GM13977 (cell line): ENCODE measurements around the gene CMSS1.

Experiments used
- DNase-seq: peaks from one replicate; pipeline ENCODE4 v3.0.0; 2012; ENCODE audit warnings: low spot score
- in situ Hi-C: fragments of 300-500 bp; cut with MboI; formaldehyde crosslinking; loops from one replicate; pipeline ENCODE4 v1.12.0; 2022; ENCODE audit warnings: low sequenced_read_pairs, low pct_unique_long_range_greater_than_20kb, mixed read lengths, inconsistent platforms; ENCODE audit not compliant: unreplicated experiment
- TF ChIP-seq, protein P1 (sequence below): IDR thresholded peaks from 2 replicates; pipeline ENCODE4 v1.5.1; 2012; ENCODE audit warnings: mild to moderate bottlenecking, control low read depth; ENCODE audit not compliant: insufficient read depth; ENCODE audit errors: extremely low read depth, missing control alignments

Gene CMSS1

DNA sequence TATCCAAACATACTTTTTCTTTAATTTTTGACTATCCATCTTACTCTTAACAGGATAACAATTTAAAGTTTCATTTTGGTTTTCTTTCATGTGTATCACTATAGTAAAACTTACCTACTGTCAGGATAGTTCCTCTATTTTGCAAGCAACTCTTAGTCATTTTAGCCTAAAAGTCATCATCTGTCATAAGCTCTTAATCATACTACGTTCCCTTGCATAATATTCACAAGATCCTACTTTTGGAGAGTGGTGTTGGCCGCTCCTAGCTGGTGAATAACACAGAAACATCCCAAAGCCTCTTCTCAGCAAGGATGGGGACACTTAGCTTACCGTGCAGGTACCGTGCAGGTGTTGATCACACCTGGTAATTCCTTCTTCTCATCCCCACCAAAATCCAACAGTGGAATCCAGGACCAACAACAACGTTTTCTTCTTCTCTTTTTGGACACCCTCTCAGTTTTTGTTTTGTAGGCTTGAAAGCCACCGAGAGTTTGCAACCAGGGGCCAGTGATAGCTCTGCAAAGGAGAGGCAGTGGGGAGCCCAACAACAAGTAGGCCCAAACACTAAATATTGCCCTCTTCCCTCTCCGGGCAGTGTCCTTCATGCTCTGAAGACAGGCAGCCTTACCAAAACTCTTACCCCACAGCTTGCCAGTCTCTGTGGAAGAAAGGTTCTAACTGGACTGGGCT, 296.2 kb downstream of the CMSS1 start:
- in situ Hi-C loops, result no loop called here
- DNase-seq, result no peak
- TF ChIP-seq, protein P1, sequence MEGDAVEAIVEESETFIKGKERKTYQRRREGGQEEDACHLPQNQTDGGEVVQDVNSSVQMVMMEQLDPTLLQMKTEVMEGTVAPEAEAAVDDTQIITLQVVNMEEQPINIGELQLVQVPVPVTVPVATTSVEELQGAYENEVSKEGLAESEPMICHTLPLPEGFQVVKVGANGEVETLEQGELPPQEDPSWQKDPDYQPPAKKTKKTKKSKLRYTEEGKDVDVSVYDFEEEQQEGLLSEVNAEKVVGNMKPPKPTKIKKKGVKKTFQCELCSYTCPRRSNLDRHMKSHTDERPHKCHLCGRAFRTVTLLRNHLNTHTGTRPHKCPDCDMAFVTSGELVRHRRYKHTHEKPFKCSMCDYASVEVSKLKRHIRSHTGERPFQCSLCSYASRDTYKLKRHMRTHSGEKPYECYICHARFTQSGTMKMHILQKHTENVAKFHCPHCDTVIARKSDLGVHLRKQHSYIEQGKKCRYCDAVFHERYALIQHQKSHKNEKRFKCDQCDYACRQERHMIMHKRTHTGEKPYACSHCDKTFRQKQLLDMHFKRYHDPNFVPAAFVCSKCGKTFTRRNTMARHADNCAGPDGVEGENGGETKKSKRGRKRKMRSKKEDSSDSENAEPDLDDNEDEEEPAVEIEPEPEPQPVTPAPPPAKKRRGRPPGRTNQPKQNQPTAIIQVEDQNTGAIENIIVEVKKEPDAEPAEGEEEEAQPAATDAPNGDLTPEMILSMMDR, result no peak

DNA sequence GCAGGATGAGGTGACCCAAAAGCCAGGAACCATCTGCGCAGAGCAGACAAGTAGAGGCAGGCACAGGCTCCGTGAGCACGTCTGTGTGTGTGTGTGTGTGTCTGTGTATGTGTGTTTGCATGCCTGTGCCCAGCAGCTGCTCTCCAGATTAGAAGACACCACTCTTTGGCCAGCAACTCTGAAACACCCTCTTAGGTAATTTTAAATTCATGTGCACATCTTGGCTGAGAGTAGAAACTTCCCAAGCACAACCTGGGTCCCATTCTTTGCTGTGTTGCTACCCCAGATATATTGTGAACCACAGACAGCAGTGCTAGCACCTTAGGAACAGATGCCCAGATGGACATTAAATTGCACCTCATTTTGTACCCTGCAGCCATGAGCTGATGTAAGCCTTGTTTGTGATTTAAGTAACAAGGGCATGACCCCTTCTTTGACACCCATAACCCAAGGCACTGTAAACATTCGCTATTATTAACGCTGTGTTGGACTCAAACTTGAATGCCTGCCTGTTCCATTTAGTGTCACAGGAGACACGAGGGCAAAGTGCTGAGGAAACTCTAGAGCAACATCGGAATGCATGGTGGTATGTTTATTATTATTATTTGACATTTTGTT, 296.9 kb downstream of the CMSS1 start, which contains the start of gene FILIP1L:
FILIP1L (minus strand) TSS at position 89 of the 618 bp plus-strand sequence.
- no peak for DNase-seq
- TF ChIP-seq, protein P1, result no peak
- in situ Hi-C loops, result no loop called here

DNA sequence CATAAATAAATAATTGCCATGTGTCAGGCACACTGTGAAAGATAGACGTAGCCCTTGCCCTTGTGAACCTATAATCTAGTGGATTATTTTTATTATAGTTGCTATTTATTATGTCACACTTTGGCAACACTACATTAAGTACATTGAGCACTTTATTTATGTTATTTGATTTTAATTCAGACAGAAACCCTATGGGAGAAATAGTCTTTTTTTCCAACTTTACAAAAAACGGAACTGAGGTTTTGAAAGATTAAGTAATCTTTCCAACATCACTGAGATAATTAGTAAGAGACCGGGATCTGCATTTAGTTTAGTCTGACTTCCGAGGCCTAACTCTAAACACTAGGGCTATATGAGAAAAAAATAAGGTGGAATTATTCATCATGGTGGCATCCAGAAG, 299.4 kb downstream of the CMSS1 start:
- DNase-seq, result no peak
- in situ Hi-C loops, result no loop called here
- TF ChIP-seq, protein P1, result no peak

DNA sequence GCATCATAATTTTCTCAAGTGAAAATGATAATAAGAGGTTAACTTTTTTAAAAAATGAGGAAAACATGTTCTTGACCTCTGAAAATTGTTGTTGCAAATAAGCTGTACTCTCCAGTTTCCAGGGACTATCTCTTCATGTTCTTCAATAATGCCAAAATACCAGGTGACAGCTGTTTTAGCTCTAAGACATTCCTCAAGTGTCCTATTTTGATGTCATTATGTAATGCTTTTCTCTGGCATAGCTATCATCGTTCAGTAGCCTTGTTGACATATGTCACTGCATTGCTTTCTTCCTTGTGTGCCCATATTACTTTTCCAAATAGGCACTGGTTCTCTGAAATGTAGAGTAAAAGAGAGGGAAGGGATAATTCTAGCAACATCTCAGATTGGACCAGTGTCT, 302.4 kb downstream of the CMSS1 start:
- TF ChIP-seq, protein P1, result no peak
- DNase-seq, result no peak
- in situ Hi-C loops, result no loop called here

DNA sequence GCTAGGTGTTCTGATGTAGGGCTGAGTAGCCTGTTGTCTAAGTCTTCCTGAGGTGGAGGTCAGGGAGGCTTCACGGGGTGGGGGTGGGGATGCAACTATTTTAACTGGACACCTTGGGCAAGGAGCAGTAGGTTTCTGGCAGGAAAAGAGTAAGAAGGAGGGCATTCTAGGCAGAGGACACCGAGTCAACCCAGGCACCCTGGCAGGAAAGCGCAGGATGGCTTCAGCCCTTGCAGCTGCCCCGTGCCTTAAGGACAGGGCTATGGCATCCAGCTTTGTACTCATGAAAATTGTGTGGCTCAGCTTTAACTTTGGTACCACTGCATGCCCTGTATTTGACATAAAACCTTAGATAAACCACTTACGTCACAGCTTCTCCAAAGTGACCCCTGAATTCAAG, 303.0 kb downstream of the CMSS1 start:
- TF ChIP-seq, protein P1, result no peak
- no peak for DNase-seq
- in situ Hi-C loops, result no loop called here

DNA sequence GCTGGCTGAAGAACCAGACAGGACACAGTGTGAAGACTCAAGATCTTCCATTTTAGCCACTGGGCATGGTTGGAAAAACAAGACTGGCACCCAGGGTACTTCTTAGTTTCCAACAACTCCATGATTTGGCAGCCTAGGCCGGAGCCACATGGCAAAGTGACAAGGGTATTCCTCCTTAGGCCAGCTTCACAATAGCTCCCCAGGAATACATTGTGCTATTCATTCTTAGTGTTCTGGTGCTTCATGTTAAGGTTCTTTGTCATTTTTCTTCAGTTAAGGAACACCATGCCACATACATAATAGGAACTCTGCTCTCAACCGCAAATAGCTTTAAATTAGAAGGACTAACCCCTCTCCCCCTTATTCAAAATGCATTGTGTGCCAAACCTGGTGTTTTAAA, 304.7 kb downstream of the CMSS1 start:
- DNase-seq, result no peak
- in situ Hi-C loops, result no loop called here
- TF ChIP-seq, protein P1, result no peak
